GM21737 (cell line): ENCODE results near the gene TRAPPC12.

Experiments
- ATAC-seq: cut with Tn5 transposase; IDR thresholded peaks from one replicate; pipeline ENCODE4 v1.9.1; 2021; ENCODE audit warnings: mild to moderate bottlenecking, moderate library complexity; ENCODE audit not compliant: unreplicated experiment

The TRAPPC12 gene

DNA sequence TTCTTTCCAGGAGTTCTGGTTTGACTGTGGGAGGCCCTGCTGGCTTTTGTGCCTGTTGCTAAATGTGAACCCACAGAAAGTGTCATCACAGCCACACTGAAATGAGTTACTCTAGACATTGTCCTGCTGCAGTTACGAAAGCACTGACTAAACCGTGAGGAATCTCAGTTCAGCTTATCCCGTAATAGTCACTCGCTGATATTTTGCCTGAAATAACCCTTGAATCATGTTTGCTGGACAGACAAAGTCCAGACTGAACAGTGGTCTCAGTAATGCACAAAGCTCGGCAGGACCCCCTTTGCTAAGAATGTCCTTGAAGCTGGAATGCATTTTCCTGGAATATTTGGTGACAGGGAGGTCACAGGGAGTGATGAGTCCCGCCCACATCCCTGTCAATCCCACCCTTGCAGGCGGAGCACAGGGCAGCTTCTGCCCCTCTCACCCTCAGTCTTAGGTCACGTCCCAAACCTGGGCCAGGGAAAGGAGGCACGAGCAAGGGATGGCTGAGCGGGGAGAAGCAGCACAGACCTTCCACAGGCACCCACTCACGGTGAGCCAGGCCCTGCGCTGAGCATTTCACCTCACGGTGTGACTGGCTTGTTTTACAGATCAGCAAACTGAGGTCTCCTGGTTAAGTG lies 86.5 kb downstream of the TRAPPC12 start:
- no peak for ATAC-seq

DNA sequence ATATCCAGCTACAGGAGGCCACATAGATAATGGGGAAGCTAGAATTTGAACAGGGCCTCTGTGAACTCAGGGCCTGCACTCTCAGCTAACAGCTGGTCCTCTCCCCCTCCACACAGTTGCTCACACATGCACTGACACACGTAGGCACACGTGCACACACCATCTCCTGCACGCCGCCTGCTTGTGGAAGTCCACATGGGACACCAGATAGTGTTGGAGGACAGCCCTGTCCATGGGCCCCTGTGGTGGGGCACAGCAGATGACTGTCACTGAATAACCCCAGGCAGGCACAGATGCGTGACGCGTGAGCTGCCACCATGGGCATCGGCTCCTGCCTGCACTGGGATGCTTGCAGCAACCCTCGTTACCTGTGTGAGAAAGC lies 87.0 kb downstream of the TRAPPC12 start:
- ATAC-seq = no peak

DNA sequence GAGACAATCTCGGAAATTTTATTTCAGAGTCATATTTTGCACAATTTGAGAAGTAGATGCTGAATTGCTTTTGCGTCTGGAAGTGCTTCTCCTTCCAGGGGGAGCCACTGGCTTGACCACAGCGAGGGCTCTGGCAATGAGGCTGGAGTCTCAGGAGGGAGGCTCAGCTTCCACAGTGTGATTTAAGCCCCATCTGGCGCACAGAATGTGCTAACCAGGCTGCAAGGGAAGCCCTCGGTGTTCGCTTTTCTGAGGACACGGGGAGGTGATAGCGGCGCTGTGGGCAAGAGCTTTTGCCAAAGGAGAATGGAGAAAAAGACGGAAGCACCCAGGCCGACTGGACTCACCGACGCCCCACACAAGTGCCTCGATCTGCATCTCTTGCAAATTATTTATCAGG lies 87.5 kb downstream of the TRAPPC12 start:
- ATAC-seq = no peak

DNA sequence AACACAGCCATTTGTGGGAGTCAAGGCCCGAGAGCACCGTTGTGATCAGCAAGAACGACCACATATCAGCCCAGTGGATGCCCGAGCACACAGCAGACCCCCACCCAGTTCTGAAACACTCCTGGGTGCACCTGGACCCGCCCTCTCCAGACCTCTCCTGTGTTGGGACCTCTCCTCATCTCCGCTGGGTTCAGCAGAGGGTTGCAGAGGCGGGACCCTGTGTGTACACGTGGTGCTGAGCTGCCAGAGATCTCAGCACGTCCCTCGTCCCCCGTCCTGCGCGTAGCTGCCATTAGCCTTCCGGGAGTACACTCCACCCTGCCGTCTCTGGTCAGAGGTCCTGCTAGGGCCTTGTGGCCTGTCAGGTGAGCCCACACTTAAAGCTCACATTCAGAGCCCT lies 88.2 kb downstream of the TRAPPC12 start:
- ATAC-seq = no peak

DNA sequence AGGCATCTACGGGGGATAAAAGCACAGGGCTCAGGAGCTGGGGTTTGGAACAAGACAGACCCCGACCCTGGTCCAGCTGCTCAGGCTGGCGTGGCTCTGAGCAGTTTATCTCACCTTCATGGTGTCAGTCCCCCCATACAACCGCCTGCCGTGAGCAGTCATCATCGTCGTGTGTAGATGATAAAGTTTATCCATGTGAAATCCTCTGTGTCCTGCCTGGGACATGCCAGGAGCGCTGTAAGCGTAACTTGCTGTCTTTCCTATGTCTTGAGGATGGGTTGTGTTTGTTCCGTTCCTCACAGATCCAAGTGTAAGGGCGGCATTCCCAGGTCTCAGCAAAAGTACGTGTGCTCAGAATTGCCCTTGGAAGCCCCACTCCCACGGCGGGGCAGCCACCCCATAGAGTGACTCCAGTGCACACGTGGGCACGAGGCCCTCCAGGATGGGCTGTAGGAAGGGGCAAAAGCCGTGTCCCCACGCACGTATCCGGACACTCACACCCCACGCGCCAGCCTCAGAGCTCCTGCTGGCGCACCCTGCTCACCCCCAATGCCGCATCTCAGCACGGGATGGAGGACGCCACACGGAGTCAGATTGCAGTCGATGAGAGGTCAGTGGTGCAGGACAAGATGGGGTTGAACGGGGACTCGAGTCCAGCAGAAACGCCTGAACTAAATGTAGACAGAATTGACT lies 88.9 kb downstream of the TRAPPC12 start:
- no peak for ATAC-seq

DNA sequence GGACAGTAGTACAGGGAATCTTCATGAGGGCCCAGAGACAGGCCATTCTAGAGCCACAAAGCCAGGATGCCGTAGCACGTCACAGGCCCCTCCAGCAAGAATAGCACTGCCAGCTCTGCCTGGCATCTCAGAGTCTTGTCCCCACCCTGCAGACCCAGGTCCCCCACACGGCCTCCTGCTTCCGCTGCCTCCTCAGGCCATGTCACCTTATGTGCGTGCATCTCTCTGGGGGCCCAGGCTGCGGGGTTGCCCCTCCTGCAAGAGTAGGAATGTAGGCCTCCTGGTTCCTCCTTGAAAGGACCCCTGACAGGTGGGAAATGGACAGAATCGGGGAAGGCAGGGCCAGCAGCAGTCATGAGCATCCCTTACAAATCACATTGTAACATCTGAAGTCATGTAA lies 90.0 kb downstream of the TRAPPC12 start:
- ATAC-seq = no peak

DNA sequence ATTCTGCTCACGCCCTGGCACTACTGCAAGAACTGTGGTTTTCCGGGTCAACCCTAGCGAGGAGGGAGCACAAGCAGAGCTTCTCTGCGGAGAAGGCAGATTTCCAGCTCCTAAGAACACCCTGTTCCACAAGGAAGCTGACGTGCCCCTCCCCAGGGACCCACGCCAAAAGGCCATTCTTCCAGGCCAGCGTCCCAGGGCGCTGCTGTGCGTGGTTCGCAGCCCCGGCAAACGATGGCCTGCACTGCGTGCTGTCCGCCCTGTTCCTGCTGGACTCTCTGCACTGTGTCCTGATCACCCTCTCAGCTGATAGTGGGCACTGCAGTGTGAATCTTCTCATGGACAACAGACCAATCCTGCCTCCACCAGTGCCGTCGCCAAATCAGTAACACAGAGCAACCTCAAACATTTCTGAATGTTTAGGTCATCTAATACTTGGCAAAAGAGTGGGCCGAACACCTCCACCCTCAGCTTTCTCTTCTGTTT lies 90.7 kb downstream of the TRAPPC12 start:
- no peak for ATAC-seq

DNA sequence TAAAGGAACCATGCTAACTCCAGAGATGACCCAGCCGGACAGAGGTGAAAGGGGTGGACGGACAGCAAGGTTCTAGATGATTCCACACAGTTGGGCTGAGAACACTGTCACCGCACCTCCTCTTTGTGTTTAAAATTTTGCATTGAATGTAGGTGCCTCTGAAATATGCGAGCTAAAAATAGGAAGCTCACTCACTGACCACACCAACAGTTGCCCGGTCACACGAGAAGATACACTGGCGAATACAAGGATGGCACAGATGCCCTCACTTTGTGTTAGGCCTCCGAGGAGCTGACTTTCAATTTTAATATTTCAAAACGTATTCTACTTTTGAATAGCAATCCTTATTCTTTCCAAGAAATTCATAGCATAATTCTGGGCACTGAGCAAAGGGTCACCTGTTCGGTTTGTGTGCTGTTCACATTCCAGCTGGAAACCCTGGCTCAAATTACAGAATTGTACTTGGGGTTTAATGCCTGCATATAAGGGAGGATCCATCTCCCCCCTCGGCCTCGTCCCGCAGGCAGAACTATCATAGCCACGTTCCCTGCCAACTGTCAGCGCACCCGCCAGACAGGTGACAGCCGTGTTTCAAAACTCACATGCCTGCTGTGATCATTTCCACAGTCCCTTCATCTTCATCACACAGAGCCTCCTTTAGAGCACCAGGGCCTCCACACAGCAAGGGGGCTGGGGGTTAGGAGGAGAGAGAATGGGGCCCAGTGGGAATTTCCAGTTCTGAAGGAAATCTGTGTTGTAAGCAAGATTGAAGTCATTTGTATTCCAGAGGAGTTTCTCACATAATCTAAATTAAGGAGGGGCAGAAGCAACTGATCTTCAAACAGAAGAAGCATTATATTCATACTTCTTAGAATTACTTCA lies 91.6 kb downstream of the TRAPPC12 start:
- ATAC-seq = no peak

DNA sequence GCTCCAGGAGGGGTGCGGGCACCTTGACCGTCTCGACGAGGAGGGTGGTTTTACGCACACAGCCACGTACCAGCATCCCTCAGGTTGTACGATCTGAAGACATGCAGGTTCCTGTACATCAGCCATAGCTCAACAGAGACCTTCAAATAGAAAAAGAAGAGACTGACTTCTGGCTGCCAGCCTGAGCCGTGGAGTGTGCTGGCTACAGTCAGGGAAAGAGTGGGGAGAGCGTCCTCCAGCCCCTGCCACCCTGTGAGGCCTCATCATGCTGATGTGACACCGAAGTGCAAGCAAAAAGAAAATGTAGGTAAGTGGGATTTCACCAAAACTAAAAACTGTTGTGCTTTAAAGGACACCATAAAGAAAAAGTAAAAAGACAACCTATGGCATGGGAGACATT lies 92.8 kb downstream of the TRAPPC12 start:
- no peak for ATAC-seq

DNA sequence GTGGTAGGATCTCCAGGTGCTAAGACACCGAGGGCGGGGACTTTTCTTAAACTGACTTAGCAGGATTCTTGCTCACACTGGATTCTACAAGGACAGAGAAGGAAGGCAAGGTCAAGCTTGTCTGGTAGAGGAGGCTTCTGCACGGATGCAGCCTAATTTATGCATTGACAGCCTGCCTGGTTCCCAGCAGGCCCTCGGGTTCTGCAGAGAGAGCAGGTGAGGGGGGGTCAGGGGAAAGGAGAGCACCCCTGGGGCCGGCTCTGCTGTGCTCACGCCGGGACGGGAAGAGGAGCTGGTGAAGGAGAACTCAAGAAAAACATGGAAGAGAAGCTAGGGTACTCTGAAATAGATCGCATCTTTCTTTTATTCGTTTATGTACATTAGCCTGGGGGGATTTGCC lies 93.5 kb downstream of the TRAPPC12 start:
- ATAC-seq = no peak

DNA sequence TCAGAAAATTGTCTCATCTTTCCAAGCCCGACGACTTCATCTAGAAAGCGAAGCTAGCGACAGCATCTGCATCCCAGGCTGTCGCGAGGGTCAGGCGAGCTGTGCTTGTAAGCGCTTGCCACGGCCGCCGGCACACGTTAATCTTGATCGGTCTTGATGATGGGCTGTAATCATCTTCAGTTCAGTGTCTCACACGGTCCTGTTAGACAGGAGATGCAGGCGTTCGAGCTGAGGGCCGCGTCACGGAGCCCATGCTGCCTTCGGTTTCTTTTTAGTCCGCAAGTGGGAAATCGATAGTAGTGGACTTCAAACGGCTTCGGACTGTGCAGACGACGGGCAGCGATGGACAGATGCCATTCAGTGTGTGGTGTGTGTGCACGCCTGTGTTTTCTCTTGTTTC lies 96.3 kb downstream of the TRAPPC12 start:
- no peak for ATAC-seq

DNA sequence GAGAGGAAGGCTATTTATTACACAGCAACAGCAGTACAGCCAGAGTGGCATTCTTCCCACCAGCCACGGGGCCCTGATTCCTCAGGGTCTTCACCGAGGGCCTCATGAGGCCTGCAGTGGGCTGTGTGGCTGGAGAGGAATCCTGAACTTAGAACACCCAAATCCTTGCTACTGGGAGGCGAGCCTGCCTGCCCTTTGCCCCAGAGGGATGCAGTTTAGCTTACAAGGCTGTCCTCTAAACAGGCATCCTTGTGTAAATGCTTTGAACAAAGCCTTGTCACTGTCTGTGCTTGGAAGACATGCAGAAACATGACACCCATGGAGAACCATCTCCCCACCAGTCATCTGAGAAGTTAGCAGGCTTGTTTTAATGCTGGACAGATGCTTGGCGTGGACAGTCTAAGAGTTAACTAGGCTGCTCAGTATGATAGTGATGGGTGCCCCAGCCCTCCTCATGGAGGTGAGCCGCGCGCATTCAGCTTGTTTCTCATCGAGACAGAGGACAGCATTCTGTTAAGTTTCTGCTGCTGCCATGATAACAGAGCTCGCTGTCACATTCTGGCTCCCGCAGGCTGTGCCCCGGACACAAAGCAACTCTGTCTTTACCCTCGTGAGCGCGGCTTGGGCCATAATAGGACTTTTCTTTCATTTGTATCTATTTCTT lies 97.0 kb downstream of the TRAPPC12 start:
- ATAC-seq = no peak

DNA sequence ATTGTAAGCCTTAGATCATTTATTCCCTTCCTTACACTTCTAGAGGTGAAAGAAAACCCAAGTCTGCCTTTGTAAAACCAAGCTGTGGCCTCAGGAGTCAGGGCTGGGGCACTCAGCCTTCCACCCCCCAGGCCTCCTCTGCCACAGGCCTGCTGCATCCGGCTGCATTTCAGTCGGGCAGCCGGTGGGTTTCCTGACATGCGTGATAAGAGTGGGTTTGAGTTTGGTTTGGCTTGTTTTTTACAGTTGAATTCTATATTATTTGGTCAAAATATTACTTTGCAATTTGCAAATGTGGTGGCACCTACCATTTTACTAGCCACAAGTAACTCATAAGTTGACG lies 97.5 kb downstream of the TRAPPC12 start:
- no peak for ATAC-seq

DNA sequence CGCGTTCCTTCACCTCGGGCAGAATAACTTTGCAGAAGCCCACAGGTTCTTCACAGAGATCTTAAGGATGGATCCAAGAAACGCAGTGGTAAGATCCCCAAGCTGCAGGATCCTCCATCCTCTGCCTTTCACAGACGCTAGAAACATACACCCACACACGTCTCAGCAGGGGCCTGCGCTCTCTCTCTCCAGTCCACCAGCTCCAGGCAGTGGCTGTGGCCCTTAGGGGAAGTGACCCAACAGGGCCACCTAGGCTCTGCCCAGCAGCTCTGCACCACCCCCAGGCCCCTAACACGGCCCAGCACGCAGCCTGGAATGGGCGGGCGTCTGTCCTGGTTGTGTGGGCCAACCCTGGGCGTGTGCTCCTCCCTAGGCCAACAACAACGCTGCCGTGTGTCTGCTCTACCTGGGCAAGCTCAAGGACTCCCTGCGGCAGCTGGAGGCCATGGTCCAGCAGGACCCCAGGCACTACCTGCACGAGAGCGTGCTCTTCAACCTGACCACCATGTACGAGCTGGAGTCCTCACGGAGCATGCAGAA lies 99.4 kb downstream of the TRAPPC12 start:
- no peak for ATAC-seq

DNA sequence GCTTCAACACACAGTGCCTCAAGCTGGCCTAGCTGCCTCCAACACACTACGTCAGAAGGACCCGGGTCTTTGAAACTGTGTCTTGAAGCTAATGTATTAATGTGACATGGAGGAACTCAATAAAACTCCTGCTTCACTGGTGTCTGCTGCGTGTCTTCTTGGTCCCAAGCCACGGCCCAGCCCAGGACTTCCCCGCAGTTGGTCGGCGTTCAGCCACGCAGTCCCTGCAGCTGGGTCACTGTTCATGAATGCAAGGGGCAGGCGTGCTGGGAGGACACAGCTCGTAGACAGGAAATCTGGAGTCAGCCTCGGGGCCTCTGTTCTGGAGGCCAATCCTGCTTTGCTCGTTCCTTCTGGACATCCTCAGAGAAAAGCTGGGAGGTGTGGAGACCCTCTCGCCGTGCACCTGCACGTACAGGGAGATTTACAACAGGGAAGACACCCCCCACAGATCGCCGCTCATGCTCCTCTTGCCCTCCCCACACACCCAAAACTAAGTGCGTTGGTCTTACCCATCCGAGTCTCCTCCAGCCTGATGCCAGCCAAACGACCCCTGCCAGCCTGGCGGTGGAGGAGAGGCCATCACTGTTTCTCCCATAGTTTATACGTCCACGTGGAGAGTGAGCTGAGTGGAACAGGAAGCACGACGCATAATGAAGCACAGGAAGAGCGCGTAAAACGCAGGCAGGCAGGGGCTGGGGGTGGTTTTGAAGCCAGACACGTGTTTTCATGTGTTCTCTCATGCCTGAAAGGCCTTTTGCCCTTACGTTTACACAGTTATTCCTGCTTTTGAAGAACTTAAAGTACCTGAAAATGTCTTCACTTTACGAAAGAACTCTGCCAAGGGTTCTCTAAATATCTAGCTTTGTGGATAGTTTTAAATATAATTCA lies 100.2 kb downstream of the TRAPPC12 start:
- no peak for ATAC-seq

DNA sequence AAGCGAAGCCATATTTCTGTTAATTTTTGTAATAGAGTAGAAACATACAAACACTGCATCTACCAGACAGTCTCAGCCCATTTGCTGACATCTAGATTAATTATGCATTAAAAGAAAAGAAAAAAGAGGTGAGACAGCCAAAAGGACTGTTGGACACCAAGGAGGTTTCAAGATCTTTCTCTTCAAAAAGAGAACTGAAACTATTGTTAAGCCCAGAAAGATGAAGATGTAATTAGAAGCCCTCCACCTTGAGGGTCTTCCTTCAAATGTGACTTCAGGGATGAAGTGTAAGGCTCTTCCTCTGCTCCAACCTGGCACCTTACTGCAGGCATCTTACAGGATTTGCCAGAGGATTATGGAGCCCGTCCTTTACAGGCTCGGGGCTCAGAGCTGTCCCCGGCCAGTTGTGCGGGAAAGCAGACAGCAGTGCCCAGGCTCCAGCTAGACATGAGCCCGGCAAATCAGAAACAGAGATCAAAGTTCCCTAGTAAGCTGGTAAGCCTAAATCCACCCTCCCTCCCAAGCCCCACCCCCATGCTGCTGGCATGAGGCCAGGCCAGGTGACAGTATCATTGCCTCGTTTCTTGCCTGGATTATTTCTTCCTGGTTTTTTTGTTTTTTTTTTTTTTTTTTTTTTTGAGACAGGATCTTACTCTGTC lies 101.0 kb downstream of the TRAPPC12 start:
- ATAC-seq = no peak

DNA sequence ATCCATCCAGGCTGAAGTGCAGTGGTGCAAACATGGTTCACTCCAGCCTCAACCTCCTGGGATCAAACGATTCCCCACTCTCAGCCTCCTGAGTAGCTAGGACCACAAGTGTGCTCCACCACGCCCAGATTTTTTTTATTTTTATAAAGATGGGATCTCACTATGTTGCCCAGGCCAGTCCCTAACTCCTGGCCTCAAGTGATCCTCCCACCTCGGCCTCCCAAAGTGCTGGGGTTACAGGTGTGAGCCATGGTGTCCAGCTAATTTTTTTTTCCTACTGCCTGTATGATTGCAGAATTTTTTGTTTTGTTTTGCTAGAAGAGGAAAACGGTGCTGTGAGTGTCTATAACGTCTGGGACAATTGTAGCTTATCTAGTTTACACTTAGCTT lies 101.5 kb downstream of the TRAPPC12 start:
- no peak for ATAC-seq

DNA sequence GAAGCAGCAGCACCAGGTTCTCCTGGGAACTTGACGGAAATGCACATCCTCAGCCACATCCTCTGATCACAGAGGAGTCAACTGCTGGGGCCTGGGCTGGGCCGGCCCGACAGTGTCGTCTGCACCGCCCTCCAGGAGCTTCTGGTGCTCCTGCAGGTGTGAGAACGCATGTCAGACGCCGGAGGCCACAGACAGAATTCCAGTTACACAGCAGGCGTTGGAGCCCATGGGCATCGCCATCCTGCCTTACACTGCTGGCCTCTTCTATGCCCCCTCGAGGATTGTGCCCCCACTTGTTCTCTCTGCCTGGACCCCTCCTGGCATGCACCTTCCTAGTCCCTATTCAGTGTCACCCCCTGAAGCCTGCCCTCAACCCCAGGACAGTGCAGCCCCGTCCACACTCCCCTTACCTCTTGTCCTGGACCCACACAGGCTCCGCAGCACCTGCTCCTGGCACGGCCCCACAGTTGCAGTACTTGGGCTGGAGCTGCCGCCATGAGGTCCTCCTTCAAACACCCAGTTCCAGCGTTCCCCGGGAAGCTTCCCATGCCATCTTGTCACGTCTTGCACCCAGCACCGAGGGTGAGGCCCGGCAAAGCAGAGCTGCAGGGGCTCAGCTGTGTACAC lies 102.4 kb downstream of the TRAPPC12 start:
- no peak for ATAC-seq

DNA sequence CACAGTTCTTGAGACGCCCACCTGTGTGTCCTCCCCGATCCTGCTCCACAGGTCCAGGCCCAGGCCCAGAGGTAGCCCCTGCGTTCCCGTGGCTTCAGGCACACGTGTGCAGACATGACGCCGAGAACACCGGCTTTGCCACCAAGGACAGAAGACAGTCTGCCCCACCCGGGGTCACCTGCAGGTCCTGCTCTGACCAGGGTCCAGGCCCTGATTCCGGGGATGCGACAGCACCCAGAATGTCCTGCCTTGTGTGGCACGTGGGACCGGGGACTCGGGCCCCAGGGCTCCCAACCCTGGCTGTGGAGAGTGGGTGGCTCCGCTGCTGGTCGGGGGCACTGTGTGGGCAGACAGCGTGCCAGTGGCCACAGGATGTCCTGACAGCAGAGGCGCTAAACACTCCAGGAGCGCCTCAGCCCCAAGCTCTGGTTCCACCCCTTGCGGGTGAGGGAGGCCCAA lies 102.9 kb downstream of the TRAPPC12 start:
- ATAC-seq = no peak
